Ishikawa (cell line): ENCODE measurements around the gene PSMD2.

Experiments
- CEBPB ChIP-seq: IDR thresholded peaks from 2 replicates; pipeline ENCODE4 v1.6.1; 2012
- CREB1 ChIP-seq: IDR thresholded peaks from 2 replicates; pipeline ENCODE4 v1.6.1; 2012; ENCODE audit warnings: low read depth
- EGR1 ChIP-seq: IDR thresholded peaks from 2 replicates; pipeline ENCODE4 v1.6.1; 2012
- EP300 ChIP-seq: IDR thresholded peaks from 2 replicates; pipeline ENCODE4 v1.6.1; 2012; ENCODE audit warnings: borderline replicate concordance
- FOXM1 ChIP-seq: IDR thresholded peaks from 2 replicates; pipeline ENCODE4 v1.6.1; 2012; ENCODE audit warnings: low read depth, borderline replicate concordance
- MAX ChIP-seq: IDR thresholded peaks from 2 replicates; pipeline ENCODE4 v1.6.1; 2012
- NFIC ChIP-seq: IDR thresholded peaks from 2 replicates; pipeline ENCODE4 v1.6.1; 2012
- RAD21 ChIP-seq: IDR thresholded peaks from 2 replicates; pipeline ENCODE4 v1.6.1; 2012; ENCODE audit warnings: low read depth
- TAF1 ChIP-seq: IDR thresholded peaks from 2 replicates; pipeline ENCODE4 v1.6.1; 2012; ENCODE audit warnings: low read depth, mild to moderate bottlenecking
- TCF12 ChIP-seq: IDR thresholded peaks from 2 replicates; pipeline ENCODE4 v1.6.1; 2012; ENCODE audit warnings: low read depth
- TEAD4 ChIP-seq: IDR thresholded peaks from 2 replicates; pipeline ENCODE4 v1.6.1; 2012
- USF1 ChIP-seq: IDR thresholded peaks from 2 replicates; pipeline ENCODE4 v1.6.1; 2012
- YY1 ChIP-seq: IDR thresholded peaks from 2 replicates; pipeline ENCODE4 v1.6.1; 2012; ENCODE audit warnings: low read depth
- ZBTB7A ChIP-seq: IDR thresholded peaks from 2 replicates; pipeline ENCODE4 v1.6.1; 2012; ENCODE audit warnings: low read depth
- TF ChIP-seq, protein P1 (sequence below): IDR thresholded peaks from 2 replicates; pipeline ENCODE4 v1.6.1; 2012; ENCODE audit warnings: low read depth, mild to moderate bottlenecking

The PSMD2 gene

DNA sequence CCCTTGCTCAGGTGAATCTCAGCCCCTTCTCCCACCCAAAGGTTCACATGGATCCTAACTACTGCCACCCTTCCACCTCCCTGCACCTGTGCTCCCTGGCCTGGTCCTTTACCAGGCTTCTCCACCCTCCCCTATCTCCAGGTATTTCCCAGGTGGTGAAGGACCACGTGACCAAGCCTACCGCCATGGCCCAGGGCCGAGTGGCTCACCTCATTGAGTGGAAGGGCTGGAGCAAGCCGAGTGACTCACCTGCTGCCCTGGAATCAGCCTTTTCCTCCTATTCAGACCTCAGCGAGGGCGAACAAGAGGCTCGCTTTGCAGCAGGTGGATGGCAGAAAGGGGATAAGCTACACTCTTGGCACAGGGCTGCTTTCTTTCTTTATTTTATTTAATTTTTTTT, 42.9 kb downstream of the PSMD2 start:
- TF ChIP-seq USF1: peak; percentile 91
- TF ChIP-seq TAF1: no peak
- no peak for TF ChIP-seq TCF12
- no peak for TF ChIP-seq CREB1
- no peak for TF ChIP-seq RAD21
- TF ChIP-seq TEAD4: no peak
- no peak for TF ChIP-seq FOXM1
- no peak for TF ChIP-seq ZBTB7A
- TF ChIP-seq, protein P1, sequence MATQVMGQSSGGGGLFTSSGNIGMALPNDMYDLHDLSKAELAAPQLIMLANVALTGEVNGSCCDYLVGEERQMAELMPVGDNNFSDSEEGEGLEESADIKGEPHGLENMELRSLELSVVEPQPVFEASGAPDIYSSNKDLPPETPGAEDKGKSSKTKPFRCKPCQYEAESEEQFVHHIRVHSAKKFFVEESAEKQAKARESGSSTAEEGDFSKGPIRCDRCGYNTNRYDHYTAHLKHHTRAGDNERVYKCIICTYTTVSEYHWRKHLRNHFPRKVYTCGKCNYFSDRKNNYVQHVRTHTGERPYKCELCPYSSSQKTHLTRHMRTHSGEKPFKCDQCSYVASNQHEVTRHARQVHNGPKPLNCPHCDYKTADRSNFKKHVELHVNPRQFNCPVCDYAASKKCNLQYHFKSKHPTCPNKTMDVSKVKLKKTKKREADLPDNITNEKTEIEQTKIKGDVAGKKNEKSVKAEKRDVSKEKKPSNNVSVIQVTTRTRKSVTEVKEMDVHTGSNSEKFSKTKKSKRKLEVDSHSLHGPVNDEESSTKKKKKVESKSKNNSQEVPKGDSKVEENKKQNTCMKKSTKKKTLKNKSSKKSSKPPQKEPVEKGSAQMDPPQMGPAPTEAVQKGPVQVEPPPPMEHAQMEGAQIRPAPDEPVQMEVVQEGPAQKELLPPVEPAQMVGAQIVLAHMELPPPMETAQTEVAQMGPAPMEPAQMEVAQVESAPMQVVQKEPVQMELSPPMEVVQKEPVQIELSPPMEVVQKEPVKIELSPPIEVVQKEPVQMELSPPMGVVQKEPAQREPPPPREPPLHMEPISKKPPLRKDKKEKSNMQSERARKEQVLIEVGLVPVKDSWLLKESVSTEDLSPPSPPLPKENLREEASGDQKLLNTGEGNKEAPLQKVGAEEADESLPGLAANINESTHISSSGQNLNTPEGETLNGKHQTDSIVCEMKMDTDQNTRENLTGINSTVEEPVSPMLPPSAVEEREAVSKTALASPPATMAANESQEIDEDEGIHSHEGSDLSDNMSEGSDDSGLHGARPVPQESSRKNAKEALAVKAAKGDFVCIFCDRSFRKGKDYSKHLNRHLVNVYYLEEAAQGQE: no peak
- 0 out of 2 replicates have a peak, but pooled peaks have one; percentile 42 for TF ChIP-seq YY1
- 0 out of 2 replicates have a peak, but pooled peaks have one; percentile 17 for TF ChIP-seq MAX
- no peak for TF ChIP-seq NFIC
- TF ChIP-seq EP300: no peak
- no peak for TF ChIP-seq CEBPB
- no peak for TF ChIP-seq EGR1

GRCh38 chr3:184343200-184343876, 44.3 kb downstream of the PSMD2 start:
- no peak for TF ChIP-seq NFIC
- no peak for TF ChIP-seq YY1
- no peak for TF ChIP-seq ZBTB7A
- no peak for TF ChIP-seq TAF1
- no peak for TF ChIP-seq USF1
- TF ChIP-seq RAD21: no peak
- TF ChIP-seq TCF12: no peak
- TF ChIP-seq CREB1: no peak
- no peak for TF ChIP-seq TEAD4
- TF ChIP-seq FOXM1: no peak
- TF ChIP-seq EP300: no peak
- TF ChIP-seq, protein P1: no peak
- no peak for TF ChIP-seq MAX
- no peak for TF ChIP-seq EGR1

GRCh38 chr3:184344579-184345316, 45.7 kb downstream of the PSMD2 start:
- TF ChIP-seq MAX (no peak), USF1 (no peak), TAF1 (no peak), CREB1 (no peak), EGR1 (no peak), RAD21 (no peak), YY1 (no peak), NFIC (no peak), TCF12 (no peak), EP300 (no peak)
- TF ChIP-seq, protein P1: no peak
